Activated naive CD8-positive, alpha-beta T cell treated with anti-CD3 and anti-CD28 coated beads, Interleukin-2, amount 50 U/mL, for 16 hours (primary cell): ENCODE results near the gene APLP2.

Experiments used
- DNase-seq: peaks from one replicate; pipeline ENCODE4 v3.0.0-alpha.2; 2020; ENCODE audit warnings: low read depth, low spot score

The APLP2 gene

DNA sequence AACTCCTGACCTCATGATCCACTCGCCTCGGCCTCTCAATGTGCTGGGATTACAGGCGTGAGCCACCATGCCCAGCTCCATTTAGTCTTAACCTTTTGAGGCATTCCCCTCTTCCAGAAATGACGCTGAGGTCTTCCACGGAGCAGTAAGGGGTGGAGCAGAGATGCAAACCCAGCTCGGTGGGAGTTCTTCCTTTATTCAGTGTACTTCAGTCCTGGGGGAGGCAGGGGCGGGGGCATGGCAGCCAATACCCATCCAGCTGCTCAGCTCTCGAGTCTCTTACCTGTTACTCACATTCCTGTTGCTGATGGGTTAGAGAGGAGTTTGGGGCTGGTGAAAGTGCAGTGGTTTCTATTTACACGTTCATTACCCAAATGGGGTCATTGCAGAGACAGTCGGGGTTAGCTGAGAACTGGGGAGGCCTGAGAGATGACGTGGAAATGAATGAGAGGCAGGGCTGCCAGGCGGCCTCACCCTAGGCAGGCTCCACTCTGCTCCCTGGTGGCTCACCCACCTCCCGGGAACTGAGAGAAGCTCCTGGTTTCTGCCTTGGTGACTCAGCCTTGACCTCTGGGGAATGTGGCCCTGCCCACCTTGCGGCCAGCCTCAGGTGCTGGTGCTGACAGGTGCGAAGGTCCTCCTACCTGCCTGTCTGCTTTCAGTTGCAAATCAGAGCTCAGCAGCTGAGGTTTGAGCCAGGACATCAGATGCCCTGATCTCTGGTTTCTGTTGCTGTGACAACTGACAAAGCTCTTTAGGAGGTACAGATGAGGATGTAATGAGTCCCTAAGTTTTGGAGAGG, 76.5 kb downstream of the APLP2 start:
- no peak for DNase-seq

DNA sequence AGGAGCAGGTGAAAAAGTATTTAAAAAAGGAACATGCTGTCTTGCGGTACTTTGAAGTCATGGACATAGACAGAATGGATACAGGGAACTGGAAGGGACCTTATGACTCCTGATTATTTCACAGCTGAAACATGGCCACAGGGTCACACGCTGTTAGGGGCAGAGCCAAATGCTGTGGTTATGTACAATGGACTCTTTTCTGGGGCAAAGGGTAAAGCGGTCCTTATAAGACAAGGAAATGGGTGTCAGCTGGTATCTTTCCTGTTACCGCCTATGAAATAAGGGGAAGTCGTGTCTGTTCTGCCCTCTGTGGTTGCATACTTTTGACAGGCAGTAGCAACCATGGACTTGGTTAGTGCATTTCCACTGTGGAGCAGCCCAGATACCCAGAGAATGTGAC, 77.1 kb downstream of the APLP2 start:
- DNase-seq, result no peak

- no peak for DNase-seq
Observed at GRCh38 chr11:130148796-130149326, 79.2 kb downstream of the APLP2 start.

GRCh38 chr11:130150790-130151189, 81.1 kb downstream of the APLP2 start:
- DNase-seq, result no peak

DNA sequence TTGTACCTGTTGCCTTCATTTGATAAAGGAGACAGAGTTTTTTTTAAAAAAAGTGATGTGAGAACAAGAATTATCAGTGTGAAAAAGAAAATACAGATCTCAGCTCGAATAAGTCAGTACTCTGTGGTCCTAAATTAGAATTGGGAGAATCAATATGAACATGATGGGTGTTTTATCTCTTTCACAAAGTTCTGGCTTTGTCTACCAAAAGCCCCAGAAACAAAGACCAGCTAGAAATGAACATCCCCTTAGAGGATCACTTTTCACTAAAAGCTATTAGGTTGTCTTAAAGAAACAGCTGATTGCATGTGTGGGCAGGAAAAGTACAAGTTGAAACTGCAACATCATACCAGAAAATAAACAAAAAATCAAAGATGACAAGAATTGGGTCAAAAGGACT, 81.5 kb downstream of the APLP2 start:
- DNase-seq, result no peak

- no peak for DNase-seq
Observed at GRCh38 chr11:130156108-130157022, 86.7 kb downstream of the APLP2 start.

DNA sequence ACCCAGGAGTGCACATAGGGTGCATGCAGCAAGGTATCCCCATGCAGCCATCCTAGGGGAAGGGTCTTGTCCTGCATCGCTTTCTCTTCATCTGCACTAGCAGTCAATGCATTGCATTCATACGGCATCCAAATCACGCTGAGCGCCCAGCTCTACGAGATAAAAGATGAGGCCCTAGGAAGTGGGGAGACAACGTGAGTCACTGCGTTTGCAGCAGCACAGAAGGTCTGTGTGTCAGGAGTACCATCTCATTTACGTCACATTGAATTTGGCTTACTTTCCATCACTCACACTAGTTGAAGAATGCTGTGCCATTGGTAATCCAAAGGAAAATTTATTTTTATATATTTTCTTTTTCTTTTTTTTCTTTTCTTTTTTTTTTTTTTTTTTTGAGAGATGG, 87.4 kb downstream of the APLP2 start:
- no peak for DNase-seq

DNA sequence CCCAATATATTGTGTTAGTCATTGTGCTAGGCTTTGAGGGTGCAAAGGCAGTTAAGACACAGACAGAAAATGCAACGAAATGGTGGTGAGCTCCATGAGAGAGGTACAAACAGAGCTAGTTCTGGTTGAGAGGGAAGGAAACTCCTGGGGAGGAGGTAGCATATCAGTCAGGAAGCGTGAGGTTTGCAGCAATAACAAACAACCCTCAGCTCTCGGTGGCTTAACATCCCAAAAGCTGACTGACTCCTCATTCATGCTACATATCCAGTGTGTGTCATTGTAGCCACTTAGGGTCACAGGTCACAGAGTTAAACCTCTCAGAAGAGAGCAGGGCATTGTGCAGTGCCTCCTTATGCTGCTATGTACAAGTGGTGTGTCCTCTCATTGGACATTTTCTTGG, 88.1 kb downstream of the APLP2 start:
- no peak for DNase-seq

DNA sequence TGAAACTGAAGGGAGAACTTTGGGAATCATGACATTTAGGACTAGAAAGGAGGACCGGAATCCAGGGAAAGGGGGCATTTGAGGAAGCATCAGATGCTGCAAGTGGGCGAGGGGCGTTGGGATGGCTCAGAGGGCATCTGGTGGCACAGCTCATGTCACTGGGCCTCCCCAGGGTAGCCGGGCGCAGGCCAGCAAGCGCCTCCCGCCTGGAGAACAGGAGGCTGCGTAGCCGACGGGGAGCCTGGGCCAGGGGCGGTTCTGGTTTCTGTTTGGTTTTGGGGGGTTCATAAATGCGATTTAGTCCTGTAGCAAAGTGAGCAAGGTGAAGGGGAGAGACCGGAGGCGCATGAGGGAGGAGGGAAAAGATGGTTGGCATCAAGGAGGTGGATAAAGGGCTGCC, 89.4 kb downstream of the APLP2 start:
- no peak for DNase-seq

DNA sequence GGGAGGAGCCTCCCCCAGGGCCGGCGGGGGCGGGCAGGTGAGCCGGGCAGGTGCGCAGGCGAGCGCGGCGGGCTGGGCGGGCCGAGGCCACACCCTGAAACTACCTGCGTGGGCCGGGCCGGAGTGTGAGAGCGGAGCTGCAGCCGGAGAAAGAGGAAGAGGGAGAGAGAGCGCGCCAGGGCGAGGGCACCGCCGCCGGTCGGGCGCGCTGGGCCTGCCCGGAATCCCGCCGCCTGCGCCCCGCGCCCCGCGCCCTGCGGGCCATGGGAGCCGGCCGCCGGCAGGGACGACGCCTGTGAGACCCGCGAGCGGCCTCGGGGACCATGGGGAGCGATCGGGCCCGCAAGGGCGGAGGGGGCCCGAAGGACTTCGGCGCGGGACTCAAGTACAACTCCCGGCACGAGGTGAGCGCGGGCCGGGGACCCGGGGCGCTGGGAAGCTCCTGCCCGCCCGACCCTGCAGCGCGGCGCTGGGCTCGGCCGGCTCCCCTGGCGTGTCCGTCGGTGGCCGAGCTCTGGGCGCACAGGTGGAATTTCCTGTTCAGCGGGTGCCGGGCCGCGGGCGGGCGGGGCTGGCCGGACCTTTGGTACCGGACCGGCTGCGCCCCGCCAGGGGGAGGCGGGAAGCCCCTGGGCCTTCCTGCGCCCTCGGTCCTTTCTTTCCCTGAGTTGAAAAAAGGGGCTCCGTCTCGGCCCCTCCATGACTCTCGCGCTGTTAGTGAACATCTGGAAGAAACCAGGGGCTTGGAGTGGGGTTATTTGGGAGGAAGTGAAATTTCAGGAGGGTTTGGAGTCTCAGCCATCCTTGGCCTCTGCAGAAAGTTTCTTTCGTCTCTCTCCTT, 90.2 kb downstream of the APLP2 start, which contains the start of gene ST14:
TSS of gene ST14 (plus strand) at position 126 of the 841 bp plus-strand sequence. CDS start at position 324, 198 bp downstream.
- no peak for DNase-seq

DNA sequence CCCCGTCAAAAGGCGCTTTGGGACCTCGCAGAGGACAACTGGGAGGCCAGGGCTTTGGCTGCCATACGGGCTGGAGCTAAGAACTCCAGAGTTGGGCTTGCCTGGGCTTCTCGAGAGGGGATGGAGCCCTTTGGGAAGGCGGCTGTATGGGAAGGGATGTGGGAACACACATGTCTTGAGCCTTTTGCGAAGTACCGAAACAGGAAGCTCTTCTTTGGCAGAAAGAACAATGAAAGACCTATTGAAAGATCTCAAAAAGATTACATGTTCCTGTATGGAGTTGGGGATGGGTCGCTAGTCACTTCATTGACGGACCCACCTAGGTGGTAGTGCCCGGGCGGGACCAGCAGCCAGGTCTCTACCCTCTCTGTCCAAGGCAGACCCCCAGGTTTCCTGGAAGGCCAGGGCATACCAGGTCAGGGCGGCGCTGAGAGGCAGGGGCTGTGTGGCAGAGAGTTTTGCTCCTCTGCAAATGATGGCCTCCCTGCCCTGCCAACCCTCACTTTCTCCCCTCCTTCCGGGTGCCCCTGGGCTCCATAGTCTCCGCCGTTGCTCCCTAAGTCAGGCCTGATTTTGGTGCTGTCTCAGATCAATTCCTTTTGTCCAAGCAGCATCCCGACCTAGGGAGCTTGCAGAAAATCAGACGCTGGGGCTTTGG, 90.9 kb downstream of the APLP2 start:
- no peak for DNase-seq

GRCh38 chr11:130161441-130162145, 91.9 kb downstream of the APLP2 start:
- no peak for DNase-seq

- no peak for DNase-seq
Observed at GRCh38 chr11:130162733-130163132, 93.0 kb downstream of the APLP2 start.

DNA sequence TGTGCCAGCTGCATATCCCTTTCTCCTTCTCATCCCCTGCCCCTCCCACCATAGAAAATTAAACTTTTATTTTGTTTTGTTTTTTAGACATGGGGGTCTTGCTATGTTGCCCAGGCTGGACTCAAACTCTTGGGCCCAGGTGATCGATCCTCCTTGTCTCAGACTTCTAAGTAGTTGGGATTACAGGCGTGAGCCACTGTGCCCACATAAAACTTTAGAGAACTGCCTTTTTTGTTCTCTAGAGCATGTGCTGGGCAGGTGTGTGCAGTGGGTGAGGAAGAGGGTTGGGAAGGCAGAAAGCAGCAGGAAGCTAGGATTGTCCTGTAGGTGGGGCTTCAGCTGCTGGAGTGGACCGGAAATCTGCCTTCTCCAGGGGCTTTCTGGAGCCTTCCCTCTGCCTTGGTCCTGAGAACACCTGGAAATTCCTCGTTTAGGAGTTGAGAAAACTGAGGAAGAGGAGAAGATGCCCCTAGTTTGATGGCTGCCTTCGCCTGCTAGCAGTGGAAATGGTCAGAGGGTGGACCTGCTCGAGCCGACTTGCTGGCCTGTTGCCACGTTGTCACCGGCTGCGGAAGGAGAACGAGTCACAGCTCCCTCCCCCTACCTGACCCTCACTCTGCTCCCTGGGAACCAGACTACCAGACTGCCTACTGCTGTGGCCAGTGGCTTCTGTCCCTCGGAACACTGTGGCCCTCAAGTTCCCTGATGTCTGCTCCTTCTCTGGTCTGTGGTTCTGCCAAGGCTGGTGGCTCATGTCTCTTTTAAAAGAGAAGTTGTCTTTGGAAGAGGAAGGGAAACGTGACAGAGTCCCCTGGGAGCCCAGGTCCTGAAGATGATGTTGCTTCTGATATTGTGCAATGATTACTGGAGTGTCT, 93.9 kb downstream of the APLP2 start:
- DNase-seq, result no peak

- DNase-seq, result no peak
Observed at GRCh38 chr11:130164221-130164570, 94.5 kb downstream of the APLP2 start.

DNA sequence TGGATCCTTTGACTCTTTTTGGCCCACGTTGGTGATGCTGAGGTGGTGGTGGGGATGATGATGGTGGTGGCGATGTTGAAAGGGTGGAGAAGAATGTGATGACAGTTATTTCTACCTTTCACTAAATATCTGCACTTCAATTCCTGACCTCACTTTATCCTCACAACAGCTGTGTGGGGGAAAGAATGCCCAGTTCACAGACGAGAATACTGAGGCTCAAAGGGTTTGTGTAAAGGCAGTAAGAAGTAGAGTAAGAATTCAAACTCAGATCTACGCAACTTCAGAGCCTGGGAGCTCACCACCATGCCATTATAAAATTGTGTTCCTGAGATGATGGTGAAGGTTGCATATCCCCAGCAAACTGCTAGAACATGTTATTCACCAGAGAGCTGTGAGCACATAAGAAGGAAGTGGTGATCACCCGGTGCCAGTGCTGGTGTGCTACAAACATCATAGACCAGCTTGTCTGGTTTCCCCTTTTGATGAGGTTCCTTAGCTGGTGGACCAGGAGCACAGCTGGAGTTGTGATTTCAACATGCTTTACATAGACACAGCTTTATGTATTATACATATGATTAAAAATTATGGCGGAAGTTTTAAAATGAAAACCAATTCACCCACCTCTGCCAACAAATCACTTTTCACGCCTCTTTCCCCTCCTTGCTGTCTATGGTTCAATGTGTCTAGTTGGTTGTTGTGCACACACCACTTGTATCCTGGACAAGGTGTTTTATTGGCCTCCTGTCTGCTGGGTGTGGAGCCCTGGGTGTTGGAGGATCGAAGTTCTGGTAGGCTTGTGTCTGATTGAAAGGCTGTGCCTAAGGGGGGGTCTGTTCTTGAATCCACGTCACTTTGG, 96.1 kb downstream of the APLP2 start:
- no peak for DNase-seq

- no peak for DNase-seq
Observed at GRCh38 chr11:130166457-130166784, 96.7 kb downstream of the APLP2 start.

DNA sequence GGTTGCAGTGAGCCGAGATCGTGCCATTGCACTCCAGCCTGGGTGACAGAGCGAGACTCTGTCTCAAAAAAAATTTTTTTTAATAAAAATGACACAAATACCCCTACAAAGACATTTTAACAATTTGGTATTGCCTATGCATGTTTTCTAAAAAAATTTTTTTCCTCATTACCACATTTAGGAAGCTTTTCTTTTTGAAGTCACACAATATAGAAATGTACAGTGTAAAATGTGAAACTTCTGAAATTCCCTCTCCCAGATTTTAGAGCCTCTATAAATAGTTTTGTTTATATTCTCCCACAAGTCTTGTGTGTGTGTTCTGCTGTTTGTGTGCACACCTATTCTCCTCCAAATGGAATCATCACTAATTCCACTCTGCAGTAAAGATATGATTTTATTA, 97.5 kb downstream of the APLP2 start:
- no peak for DNase-seq

- no peak for DNase-seq
Observed at GRCh38 chr11:130168105-130168504, 98.4 kb downstream of the APLP2 start.
